IMR-90 (cell line): Measurements from ENCODE around the gene RPS3. TPM values are rescaled to one million over a fixed set of nuclear protein-coding genes. Genes with fewer than 3 reads are reported as not detected.

ENCODE experiments used
- ATAC-seq: fragments of 200-7000 bp; cut with Tn5 transposase; 2 replicates; pipeline ENCODE4 v1.9.1; 2020; ENCODE audit warnings: low read depth, mild to moderate bottlenecking, moderate library complexity
- BruUV-seq: library from RNA; stranded (reverse); fragments of 400-500 nt; replicated peaks from 2 replicates; lab custom pipeline; 2021; lab: Mats Ljungman, UMichigan
- CTCF ChIA-PET: fragments of 300-600 bp; formaldehyde crosslinking; extraction: SDS; loops from one replicate; lab custom pipeline; 2021; ENCODE audit warnings: antibody characterized with exemption; lab: Yijun Ruan, JAX
- POLR2A ChIA-PET: fragments of 300-600 bp; sonication (Branson Sonifier 250); formaldehyde crosslinking; loops from one replicate; lab custom pipeline; 2022; ENCODE audit warnings: antibody characterized with exemption; ENCODE audit not compliant: unreplicated experiment; lab: Charles Lee
- DNase-seq: peaks from one replicate; pipeline ENCODE4 v3.0.0; 2013
- H2AFZ ChIP-seq: replicated peaks from 2 replicates; pipeline ENCODE3; 2013; ENCODE audit warnings: low read length, mild to moderate bottlenecking; ENCODE audit not compliant: poor library complexity
- H2AK5ac ChIP-seq: 2 replicates; pipeline ENCODE4 v1.6.1; 2013; ENCODE audit warnings: low read depth, low read length, inconsistent platforms
- H2AK9ac ChIP-seq: replicated peaks from 2 replicates; pipeline ENCODE3; 2013; ENCODE audit warnings: mild to moderate bottlenecking, low read depth, low read length, moderate library complexity; ENCODE audit not compliant: poor library complexity
- H2BK120ac ChIP-seq: 2 replicates; pipeline ENCODE4 v1.6.1; 2013; ENCODE audit warnings: low read depth, low read length, inconsistent platforms
- H2BK15ac ChIP-seq: 3 replicates; pipeline ENCODE4 v1.6.1; 2013; ENCODE audit warnings: low read depth, low read length, inconsistent platforms
- H2BK20ac ChIP-seq: 2 replicates; pipeline ENCODE4 v1.6.1; 2013; ENCODE audit warnings: low read depth, mild to moderate bottlenecking, inconsistent platforms, low read length, moderate library complexity
- H2BK5ac ChIP-seq: 2 replicates; pipeline ENCODE4 v1.6.1; 2013; ENCODE audit warnings: mild to moderate bottlenecking, low read depth, low read length, inconsistent platforms; ENCODE audit not compliant: poor library complexity, severe bottlenecking
- H3K14ac ChIP-seq: replicated peaks from 2 replicates; pipeline ENCODE4 v1.6.1; 2013; ENCODE audit warnings: low read depth, low read length, inconsistent platforms
- H3K18ac ChIP-seq: 2 replicates; pipeline ENCODE4 v1.6.1; 2013; ENCODE audit warnings: low read depth, low read length, control low read depth
- H3K23ac ChIP-seq: 2 replicates; pipeline ENCODE4 v1.6.1; 2013; ENCODE audit warnings: low read depth, low read length, inconsistent platforms
- H3K27ac ChIP-seq: 2 replicates; pipeline ENCODE4 v1.5.1; 2013; ENCODE audit warnings: mild to moderate bottlenecking, control low read depth, low read length; ENCODE audit not compliant: insufficient read depth
- H3K27me3 ChIP-seq: 2 replicates; pipeline ENCODE4 v1.6.1; 2013; ENCODE audit warnings: low read length; ENCODE audit not compliant: control insufficient read depth, insufficient read depth
- H3K36me3 ChIP-seq: 2 replicates; pipeline ENCODE4 v1.6.1; 2013; ENCODE audit warnings: low read length, mixed read lengths; ENCODE audit not compliant: control insufficient read depth, insufficient read depth
- H3K4ac ChIP-seq: 2 replicates; pipeline ENCODE4 v1.6.1; 2013; ENCODE audit warnings: low read depth, low read length, inconsistent platforms
- H3K4me1 ChIP-seq: 2 replicates; pipeline ENCODE4 v1.6.1; 2013; ENCODE audit warnings: low read length, mixed read lengths; ENCODE audit not compliant: control insufficient read depth, insufficient read depth
- H3K4me2 ChIP-seq: 2 replicates; pipeline ENCODE4 v1.6.1; 2013; ENCODE audit warnings: low read depth, mild to moderate bottlenecking, control low read depth, low read length, moderate library complexity
- H3K4me3 ChIP-seq: 2 replicates; pipeline ENCODE4 v1.5.1; 2013; ENCODE audit warnings: low read depth, mild to moderate bottlenecking, control low read depth, low read length, moderate library complexity; ENCODE audit not compliant: insufficient read depth
- H3K56ac ChIP-seq: 2 replicates; pipeline ENCODE4 v1.6.1; 2013; ENCODE audit warnings: low read length, inconsistent platforms; ENCODE audit not compliant: insufficient read depth; ENCODE audit errors: extremely low read depth
- H3K79me1 ChIP-seq, 2 experiments: 2 replicates each; pipeline ENCODE4 v1.6.1; 2013; ENCODE audit warnings: low read length in 2 of 2, inconsistent platforms in 1 of 2, low read depth in 1 of 2
- H3K9ac ChIP-seq: 2 replicates; pipeline ENCODE4 v1.6.1; 2013; ENCODE audit warnings: low read depth, low read length, control low read depth
- H3K9me1 ChIP-seq: 2 replicates; pipeline ENCODE4 v1.6.1; 2013; ENCODE audit warnings: low read length, inconsistent platforms; ENCODE audit not compliant: insufficient read depth
- H3K9me3 ChIP-seq: 2 replicates; pipeline ENCODE4 v1.6.1; 2013; ENCODE audit warnings: low read length; ENCODE audit not compliant: control insufficient read depth, insufficient read depth
- H4K20me1 ChIP-seq: 2 replicates; pipeline ENCODE4 v1.6.1; 2013; ENCODE audit warnings: low read length, inconsistent platforms; ENCODE audit not compliant: insufficient read depth
- H4K5ac ChIP-seq: 2 replicates; pipeline ENCODE4 v1.6.1; 2013; ENCODE audit warnings: mild to moderate bottlenecking, low read depth, low read length, control low read depth
- H4K8ac ChIP-seq, 2 experiments: 2 replicates each; pipeline ENCODE4 v1.6.1; 2013; ENCODE audit warnings: low read depth in 2 of 2, low read length in 2 of 2, control low read depth in 1 of 2, inconsistent platforms in 1 of 2
- H4K91ac ChIP-seq: 2 replicates; pipeline ENCODE4 v1.6.1; 2013; ENCODE audit warnings: low read depth, low read length, inconsistent platforms; ENCODE audit not compliant: insufficient read depth
- CEBPB ChIP-seq: IDR thresholded peaks from 2 replicates; pipeline ENCODE4 v1.6.1; 2012; ENCODE audit warnings: low read depth, low read length, improper control_type of control experiment
- CHD1 ChIP-seq: IDR thresholded peaks from 2 replicates; pipeline ENCODE4 v1.6.1; 2012; ENCODE audit warnings: low read depth, low read length, improper control_type of control experiment
- FOS ChIP-seq: fragments of 150-350 bp; IDR thresholded peaks from 2 replicates; pipeline ENCODE4 v1.6.1; 2016; ENCODE audit warnings: low read depth, low read length
- NFE2L2 ChIP-seq: fragments of 150-350 bp; IDR thresholded peaks from 2 replicates; pipeline ENCODE4 v1.6.1; 2016; ENCODE audit warnings: low read depth, mild to moderate bottlenecking, low read length
- POLR2A ChIP-seq: IDR thresholded peaks from 2 replicates; pipeline ENCODE4 v1.6.1; 2012; ENCODE audit warnings: mild to moderate bottlenecking, low read depth, low read length
- RAD21 ChIP-seq: IDR thresholded peaks from 2 replicates; pipeline ENCODE4 v1.6.1; 2012; ENCODE audit warnings: low read length, improper control_type of control experiment
- RFX5 ChIP-seq: IDR thresholded peaks from 2 replicates; pipeline ENCODE4 v1.8.0; 2012; ENCODE audit warnings: low read depth, mild to moderate bottlenecking, low read length, moderate library complexity
- WGBS, 2 experiments: methylation state at CpG; one replicate each; pipeline versions ENCODE4 v1.1.5 to v1.1.7; 2013; ENCODE audit warnings: missing lambda C conversion rate in 2 of 2; ENCODE audit not compliant: insufficient read length in 1 of 2; ENCODE audit errors: extremely low coverage in 2 of 2; 5-methylcytosine and 5-hydroxymethylcytosine counted together
- dilution Hi-C: fragments of 300-500 bp; cut with HindIII; formaldehyde crosslinking; loops from one replicate; pipeline ENCODE4 v1.14.3; 2018; ENCODE audit warnings: low sequenced_read_pairs; ENCODE audit not compliant: unreplicated experiment
- in situ Hi-C: fragments of 300-500 bp; cut with MboI; formaldehyde crosslinking; loops from 3 replicates; pipeline ENCODE4 v1.14.3; 2019; ENCODE audit warnings: low sequenced_read_pairs, inconsistent platforms, mixed read lengths
- intact Hi-C: fragments of 100-400 bp; cut with micrococcal nuclease; formaldehyde crosslinking; loops from 2 replicates; pipeline ENCODE4 v1.10.0; 2022
- polyA plus RNA-seq, 3 experiments: library from polyadenylated mRNA; depleted of rRNA; stranded (reverse); fragments of >200 nt; gene quantifications; 2 replicates each; pipeline ENCODE4 v1.2.3, GENCODE V29; 2012; ENCODE audit warnings: low replicate concordance in 1 of 3
- total RNA-seq: library from RNA; depleted of rRNA; stranded (reverse); fragments of >200 nt; gene quantifications from 2 replicates; pipeline ENCODE4 v1.2.3, GENCODE V29; 2012
- TF ChIP-seq, protein P1 (sequence below): fragments of 150-350 bp; IDR thresholded peaks from 2 replicates; pipeline ENCODE4 v1.6.1; 2017; ENCODE audit warnings: mild to moderate bottlenecking, antibody characterized with exemption, low read length, low read depth

Gene RPS3
- total and polyA plus RNA-seq, 2 of the 4 experiments (the other 2 are of a cell fraction) = 2,360 to 2,477 TPM

DNA sequence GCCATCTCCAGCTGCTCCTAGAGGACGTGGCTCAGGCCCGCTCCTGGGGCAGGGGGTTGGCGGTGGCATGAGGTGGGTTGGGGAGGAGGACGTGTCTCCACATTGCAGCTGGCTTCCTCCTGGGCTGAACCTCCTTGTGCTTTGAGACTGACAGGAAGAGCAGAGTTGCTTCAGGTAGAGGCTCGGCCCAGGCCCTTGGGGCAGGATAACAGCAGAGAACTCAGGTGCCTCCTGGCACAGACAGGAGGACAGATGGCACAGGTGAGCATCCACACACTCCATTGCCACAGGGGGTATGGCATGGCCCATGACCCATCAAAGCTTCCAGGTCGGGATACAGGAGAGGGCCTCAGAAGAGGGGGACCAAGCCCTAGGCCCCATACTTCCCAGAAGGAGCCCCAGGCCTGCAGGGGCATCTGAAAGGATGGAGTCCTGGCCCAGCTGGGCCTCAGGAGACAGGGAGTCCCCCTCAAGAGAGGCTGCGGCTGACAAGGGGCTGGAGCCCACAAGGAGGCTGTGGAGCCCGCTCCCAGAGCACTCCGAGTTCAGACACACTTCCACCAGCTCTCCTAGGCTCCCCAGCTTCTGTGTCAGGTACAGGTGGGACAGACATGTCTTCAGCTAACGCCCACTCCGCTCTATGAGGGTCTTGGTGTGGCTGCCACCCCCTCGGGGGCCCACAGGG lies 35.7 kb downstream of the RPS3 start:
- CTCF ChIA-PET = no interaction called here
- H3K4me2 ChIP-seq = no peak overlapping the region
- H2AK5ac ChIP-seq = no peak overlapping the region
- no peak for ATAC-seq
- H2AFZ ChIP-seq = no peak overlapping the region
- H3K56ac ChIP-seq = no peak overlapping the region
- DNase-seq = no peak
- H4K8ac ChIP-seq = no peak overlapping the region
- no peak overlapping the region for H2BK5ac ChIP-seq
- no peaks in the 10 kb centered on the region for H3K9me3 ChIP-seq
- H4K91ac ChIP-seq = no peak overlapping the region
- H3K23ac ChIP-seq = no peak overlapping the region
- 0 out of 2 replicates have a peak, but pooled peaks cover 4% of the 10 kb centered on the region for H3K9me1 ChIP-seq
- no peaks in the 10 kb centered on the region for H3K4me1 ChIP-seq
- no peak overlapping the region for H3K9ac ChIP-seq
- H2BK20ac ChIP-seq = no peak overlapping the region
- H2AK9ac ChIP-seq = no peak overlapping the region
- POLR2A ChIA-PET = no interaction called here
- TF ChIP-seq NFE2L2 (no peak), RFX5 (no peak), POLR2A (no peak), CEBPB (no peak), RAD21 (no peak), FOS (no peak), CHD1 (no peak)
- TF ChIP-seq, protein P1, sequence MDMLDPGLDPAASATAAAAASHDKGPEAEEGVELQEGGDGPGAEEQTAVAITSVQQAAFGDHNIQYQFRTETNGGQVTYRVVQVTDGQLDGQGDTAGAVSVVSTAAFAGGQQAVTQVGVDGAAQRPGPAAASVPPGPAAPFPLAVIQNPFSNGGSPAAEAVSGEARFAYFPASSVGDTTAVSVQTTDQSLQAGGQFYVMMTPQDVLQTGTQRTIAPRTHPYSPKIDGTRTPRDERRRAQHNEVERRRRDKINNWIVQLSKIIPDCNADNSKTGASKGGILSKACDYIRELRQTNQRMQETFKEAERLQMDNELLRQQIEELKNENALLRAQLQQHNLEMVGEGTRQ = no peak
- 82% methylated on average over 5 of the region's 12 CpGs; no CpG with 5 or more reads in 1 of the 2 experiments for WGBS, 2 experiments
- H3K4me3 ChIP-seq = no peak overlapping the region
- no TSS peak for BruUV-seq
- no peak overlapping the region for H3K18ac ChIP-seq
- intact Hi-C loops (no loop called here), in situ Hi-C loops (no loop called here), dilution Hi-C loops (no loop called here)
- no peak overlapping the region for H3K14ac ChIP-seq
- no peak overlapping the region for H2BK15ac ChIP-seq
- no peaks in the 10 kb centered on the region for H3K36me3 ChIP-seq
- no peak overlapping the region for H3K4ac ChIP-seq
- H3K27ac ChIP-seq = no peak overlapping the region
- no peaks in the 10 kb centered on the region for H3K79me1 ChIP-seq
- peaks cover 36% of the 10 kb centered on the region for H3K27me3 ChIP-seq
- no peak overlapping the region for H4K5ac ChIP-seq
- H2BK120ac ChIP-seq = no peak overlapping the region
- 0 out of 2 replicates have a peak, but pooled peaks cover 3% of the 10 kb centered on the region for H4K20me1 ChIP-seq
